Measurements from ENCODE around the gene LMNTD1. TPM values are rescaled to one million over a fixed set of nuclear protein-coding genes. Genes with fewer than 3 reads are reported as not detected.

Gene LMNTD1
- total RNA-seq, 1 experiment from 2014 or later = not detected

- H3K79me2 ChIP-seq (ENCODE audit: low read depth) = no peaks in the 10 kb centered on the region
- CTCF ChIA-PET = no interaction called here
- intact Hi-C loops (cut with micrococcal nuclease; ENCODE audit: unreplicated experiment) = no loop called here
- H3K4me2 ChIP-seq = no peak overlapping the region
- H3K4me1 ChIP-seq (replicated peaks; ENCODE audit: insufficient read depth) = peaks cover under 1% of the 10 kb centered on the region
- no TSS peak for BruUV-seq (replicated peaks)
- no peak for DNase-seq
- H3K9me2 ChIP-seq (ENCODE audit: insufficient read depth) = no peaks in the 10 kb centered on the region
- H2AFZ ChIP-seq = no peak overlapping the region
- H3K9me3 ChIP-seq (ENCODE audit: insufficient read depth, low read depth) = no peaks in the 10 kb centered on the region
- POLR2A ChIA-PET (ENCODE audit: unreplicated experiment) = no interaction called here
- no peaks in the 10 kb centered on the region for H3K27me3 ChIP-seq (ENCODE audit: insufficient read depth, low read depth)
- H3K4me3 ChIP-seq = no peak overlapping the region
- no peaks in the 10 kb centered on the region for H3K36me3 ChIP-seq (ENCODE audit: low read depth)
- H4K20me1 ChIP-seq (ENCODE audit: insufficient read depth) = no peaks in the 10 kb centered on the region
- no peak for TF ChIP-seq CTCF (conservative IDR thresholded peaks at IDR 0.05)
- no peak for TF ChIP-seq EZH2 (IDR thresholded peaks at IDR 0.05; ENCODE audit: low read depth)
- H3F3A ChIP-seq (ENCODE audit: insufficient read depth, low read depth) = 0 out of 2 replicates have a peak, but pooled peaks cover under 1% of the 10 kb centered on the region
- no peak overlapping the region for H3K27ac ChIP-seq
Observed at GRCh38 chr12:25529738-25530137, 23.3 kb downstream of the LMNTD1 start.

GRCh38 chr12:25526778-25527177 is 26.3 kb downstream of the LMNTD1 start:
- Histone ChIP-seq H3K9me2 (ENCODE audit: insufficient read depth) (no peaks in the 10 kb centered on the region), H3K9me3 (ENCODE audit: insufficient read depth, low read depth) (no peaks in the 10 kb centered on the region), H3K79me2 (ENCODE audit: low read depth) (no peaks in the 10 kb centered on the region), H3K4me1 (replicated peaks; ENCODE audit: insufficient read depth) (peaks cover 11% of the 10 kb centered on the region), H3K27ac (no peak overlapping the region), H3K4me3 (no peak overlapping the region), H3F3A (ENCODE audit: insufficient read depth, low read depth) (peaks cover 6% of the 10 kb centered on the region; the same call in 1 of the 2 replicates), H3K27me3 (ENCODE audit: insufficient read depth, low read depth) (no peaks in the 10 kb centered on the region), H4K20me1 (ENCODE audit: insufficient read depth) (no peaks in the 10 kb centered on the region), H3K4me2 (no peak overlapping the region), H3K36me3 (ENCODE audit: low read depth) (no peaks in the 10 kb centered on the region), H2AFZ (no peak overlapping the region)
- ChIA-PET POLR2A (ENCODE audit: unreplicated experiment) (no interaction called here), CTCF (no interaction called here)
- TF ChIP-seq CTCF (conservative IDR thresholded peaks at IDR 0.05) = no peak
- no TSS peak for BruUV-seq (replicated peaks)
- intact Hi-C loops (cut with micrococcal nuclease; ENCODE audit: unreplicated experiment) = no loop called here
- DNase-seq = no peak

GRCh38 chr12:25524366-25524765 is 28.7 kb downstream of the LMNTD1 start:
- intact Hi-C loops (cut with micrococcal nuclease; ENCODE audit: unreplicated experiment) = no loop called here
- POLR2A ChIA-PET (ENCODE audit: unreplicated experiment) = no interaction called here
- no peak for TF ChIP-seq EZH2 (IDR thresholded peaks at IDR 0.05; ENCODE audit: low read depth)
- TF ChIP-seq CTCF (conservative IDR thresholded peaks at IDR 0.05) = no peak

More at GRCh38 chr12:25524366-25524765, 28.7 kb downstream of the LMNTD1 start:
- peak in 1 of 2 experiments; percentile 63 for DNase-seq
- Histone ChIP-seq H3K4me3 (no peak overlapping the region), H3K9me2 (ENCODE audit: insufficient read depth) (no peaks in the 10 kb centered on the region), H3K9me3 (ENCODE audit: insufficient read depth, low read depth) (no peaks in the 10 kb centered on the region), H4K20me1 (ENCODE audit: insufficient read depth) (no peaks in the 10 kb centered on the region), H3K4me1 (replicated peaks; ENCODE audit: insufficient read depth) (peaks cover 11% of the 10 kb centered on the region), H3K27me3 (ENCODE audit: insufficient read depth, low read depth) (no peaks in the 10 kb centered on the region), H3F3A (ENCODE audit: insufficient read depth, low read depth) (peaks cover 6% of the 10 kb centered on the region; the same call in 1 of the 2 replicates), H2AFZ (no peak overlapping the region), H3K4me2 (peak overlapping the region; percentile 23; the same call in 1 of the 2 replicates), H3K36me3 (ENCODE audit: low read depth) (no peaks in the 10 kb centered on the region), H3K79me2 (ENCODE audit: low read depth) (no peaks in the 10 kb centered on the region), H3K27ac (peak overlapping the region; percentile 59)
- CTCF ChIA-PET = interaction anchor here (0.6 kb wide), 1 partner anchor 9 kb away, joined by 4 read pairs; no protein-coding TSS in a partner anchor
- no TSS peak for BruUV-seq (replicated peaks)

Measured in PC-9 (cell line).